Neural progenitor cell (in vitro differentiated cells): ENCODE data around the gene ABHD6.

Source experiments
- CTCF ChIP-seq: fragments of 200-600 bp; sonication (generic); IDR thresholded peaks from 2 replicates; pipeline ENCODE4 v1.5.1; 2017; ENCODE audit warnings: antibody characterized with exemption, mild to moderate bottlenecking
- EZH2 ChIP-seq: fragments of 200-600 bp; sonication (generic); IDR thresholded peaks from 2 replicates; pipeline ENCODE4 v1.6.1; 2017; ENCODE audit warnings: antibody characterized with exemption, mild to moderate bottlenecking, moderate library complexity

DNA sequence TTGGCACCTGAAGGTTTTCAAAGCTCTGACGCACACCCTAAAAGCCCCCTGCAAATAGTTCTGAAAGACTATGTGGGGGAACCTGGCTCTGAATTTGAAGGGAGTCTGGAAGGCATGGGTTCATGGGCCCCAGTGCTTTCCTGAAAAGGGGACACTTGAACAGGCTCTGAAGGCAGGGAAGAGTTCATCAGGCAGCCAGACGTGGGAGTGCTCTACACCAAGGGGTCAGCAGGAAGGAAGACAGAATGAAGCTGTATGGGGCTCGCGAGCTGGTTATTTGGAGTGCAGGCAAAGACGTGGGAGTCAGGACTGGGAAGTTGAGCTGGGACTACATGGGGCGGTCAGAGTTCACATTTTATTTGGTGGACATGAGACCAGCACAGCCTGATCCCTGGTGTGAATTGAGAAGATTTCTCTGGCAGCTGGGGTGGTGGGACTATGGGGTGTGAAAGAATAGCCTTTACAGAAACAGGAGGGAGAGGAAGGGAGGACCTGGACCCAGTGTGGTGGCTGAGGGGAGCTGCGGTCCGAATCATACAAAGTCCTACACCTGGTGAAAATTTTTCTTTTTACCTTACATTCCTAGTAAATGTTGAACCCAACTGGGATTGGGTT lies 12.6 kb downstream of the ABHD6 start:
- TF ChIP-seq CTCF, result no peak
- no peak for TF ChIP-seq EZH2
